Endothelial cell of umbilical vein (primary cell): ENCODE data around the gene THTPA. TPM values are rescaled to one million over a fixed set of nuclear protein-coding genes. Genes with fewer than 3 reads are reported as not detected.

Experiments used
- BruUV-seq: library from RNA; stranded (reverse); fragments of 400-500 nt; replicated peaks from 2 replicates; lab custom pipeline; 2021; lab: Mats Ljungman, UMichigan
- CTCF ChIA-PET: fragments of 300-600, 350-600 bp; sonication (Branson Sonifier 250); formaldehyde crosslinking; loops from one replicate; lab custom pipeline; 2021; ENCODE audit warnings: antibody characterized with exemption, inconsistent platforms; lab: Charles Lee
- POLR2A ChIA-PET: fragments of 300-600, 350-600 bp; sonication (Branson Sonifier 250); formaldehyde crosslinking; loops from one replicate; lab custom pipeline; 2021; ENCODE audit warnings: antibody characterized with exemption, inconsistent platforms; lab: Charles Lee
- DNase-seq: peaks from one replicate; pipeline ENCODE4 v3.0.0-alpha.2; 2011; ENCODE audit warnings: low read depth, low spot score
- FAIRE-seq: peaks from 2 replicates; lab custom pipeline; 2011; peaks lifted over from hg19 to GRCh38; lab: Jason Lieb, UNC
- H2AFZ ChIP-seq: 2 replicates; pipeline ENCODE4 v1.6.0; 2012; ENCODE audit warnings: low read depth, low read length, control low read depth, inconsistent platforms
- H3K27ac ChIP-seq: 2 replicates; pipeline ENCODE4 v1.5.1; 2011; ENCODE audit warnings: low read depth, mild to moderate bottlenecking, control low read depth, low read length, moderate library complexity; ENCODE audit not compliant: insufficient read depth
- H3K27me3 ChIP-seq, 2 experiments: 2 replicates each; pipeline versions ENCODE4 v1.6.0 to v1.6.1; 2011; ENCODE audit warnings: low read length in 2 of 2, mixed read lengths in 1 of 2; ENCODE audit not compliant: control insufficient read depth in 2 of 2, insufficient read depth in 2 of 2
- H3K36me3 ChIP-seq, 2 experiments: 2 replicates in 1 of 2; 3 replicates in 1 of 2; pipeline ENCODE4 v1.5.1; 2011; ENCODE audit warnings: low read length in 2 of 2, mild to moderate bottlenecking in 1 of 2, moderate library complexity in 1 of 2; ENCODE audit not compliant: control insufficient read depth in 2 of 2, insufficient read depth in 2 of 2; ENCODE audit errors: extremely low read depth in 1 of 2
- H3K4me1 ChIP-seq: 3 replicates; pipeline ENCODE4 v1.5.1; 2011; ENCODE audit warnings: mild to moderate bottlenecking, low read length; ENCODE audit not compliant: control insufficient read depth, insufficient read depth; ENCODE audit errors: extremely low read depth
- H3K4me2 ChIP-seq: 2 replicates; pipeline ENCODE4 v1.6.1; 2011; ENCODE audit warnings: low read length, control low read depth, mixed read lengths; ENCODE audit not compliant: insufficient read depth
- H3K4me3 ChIP-seq, 3 experiments: fragments of 200-600 bp in 1 of 3; sonication (generic), shearing (Covaris generic) in 1 of 3; replicated peaks in 1 of 3; 2 replicates each; pipeline ENCODE4 v1.5.1; 2011 to 2016; ENCODE audit warnings: control low read depth in 3 of 3, low read length in 3 of 3, mild to moderate bottlenecking in 2 of 3, inconsistent platforms in 1 of 3, low read depth in 1 of 3, moderate library complexity in 1 of 3; ENCODE audit not compliant: insufficient read depth in 1 of 3
- H3K79me2 ChIP-seq: 2 replicates; pipeline ENCODE4 v1.6.0; 2012; ENCODE audit warnings: low read length, inconsistent platforms; ENCODE audit not compliant: control insufficient read depth, insufficient read depth
- H3K9ac ChIP-seq: replicated peaks from 2 replicates; pipeline ENCODE3; 2011; ENCODE audit warnings: low read length, control low read depth; ENCODE audit not compliant: insufficient read depth; ENCODE audit errors: extremely low read depth
- H3K9me1 ChIP-seq: replicated peaks from 3 replicates; pipeline ENCODE4 v1.6.0; 2011; ENCODE audit warnings: mild to moderate bottlenecking, low read length; ENCODE audit not compliant: control insufficient read depth, insufficient read depth; ENCODE audit errors: extremely low read depth
- H3K9me3 ChIP-seq: replicated peaks from 2 replicates; pipeline ENCODE4 v1.5.1; 2012; ENCODE audit warnings: low read length, inconsistent platforms; ENCODE audit not compliant: control insufficient read depth, insufficient read depth
- H4K20me1 ChIP-seq: replicated peaks from 2 replicates; pipeline ENCODE3; 2011; ENCODE audit warnings: mild to moderate bottlenecking, low read length; ENCODE audit not compliant: control insufficient read depth, insufficient read depth; ENCODE audit errors: extremely low read depth
- CTCF ChIP-seq, 2 donors: IDR thresholded peaks; 1 replicate in 1 of 2; 2 replicates in 1 of 2; pipeline ENCODE4 v1.5.1; 2011; ENCODE audit warnings: low read length in 2 of 2, mild to moderate bottlenecking in 2 of 2, moderate library complexity in 2 of 2, control low read depth in 1 of 2, inconsistent platforms in 1 of 2, low read depth in 1 of 2; ENCODE audit not compliant: insufficient read depth in 1 of 2; ENCODE audit errors: extremely low read depth in 1 of 2
- EZH2 ChIP-seq: IDR thresholded peaks from 2 replicates; pipeline ENCODE4 v1.6.1; 2012; ENCODE audit warnings: borderline replicate concordance, low read depth, mild to moderate bottlenecking, moderate library complexity, low read length, inconsistent platforms; ENCODE audit not compliant: severe bottlenecking
- FOS ChIP-seq: IDR thresholded peaks from 2 replicates; pipeline ENCODE4 v1.6.1; 2011; ENCODE audit warnings: mild to moderate bottlenecking, low read length, moderate library complexity, borderline replicate concordance; ENCODE audit not compliant: insufficient read depth
- GATA2 ChIP-seq: IDR thresholded peaks from 2 replicates; pipeline ENCODE4 v1.7.0; 2011; ENCODE audit warnings: low read depth, mild to moderate bottlenecking, moderate library complexity, mixed read lengths, low read length; ENCODE audit not compliant: insufficient read length, insufficient read depth
- JUN ChIP-seq: IDR thresholded peaks from 2 replicates; pipeline ENCODE4 v1.6.1; 2011; ENCODE audit warnings: borderline replicate concordance, low read depth; ENCODE audit not compliant: insufficient read length, insufficient read depth
- MAX ChIP-seq: IDR thresholded peaks from 2 replicates; pipeline ENCODE4 v1.6.1; 2011; ENCODE audit not compliant: insufficient read depth, insufficient read length
- MYC ChIP-seq: IDR thresholded peaks from one replicate; pipeline ENCODE4 v1.6.1; 2011; ENCODE audit warnings: mild to moderate bottlenecking, low read depth, low read length
- POLR2A ChIP-seq: IDR thresholded peaks from 2 replicates; pipeline ENCODE4 v1.6.1; 2012; ENCODE audit warnings: low read depth, mild to moderate bottlenecking, control low read depth, low read length
- POLR2AphosphoS5 ChIP-seq: IDR thresholded peaks from 2 replicates; pipeline ENCODE4 v1.6.1; 2012; ENCODE audit warnings: low read depth, mild to moderate bottlenecking, control low read depth, low read length, moderate library complexity; ENCODE audit not compliant: insufficient read depth
- dilution Hi-C: fragments of 300-500 bp; cut with MboI; formaldehyde crosslinking; loops from one replicate; pipeline ENCODE4 v1.15.0; 2019; ENCODE audit warnings: low sequenced_read_pairs; ENCODE audit not compliant: extremely low pct_ligation_motif_present
- intact Hi-C: fragments of 100-400 bp; cut with micrococcal nuclease; formaldehyde crosslinking; loops from one replicate; pipeline ENCODE4 v1.10.0; 2022
- polyA plus RNA-seq, 4 experiments: library from polyadenylated mRNA; depleted of rRNA in 3 of 4; stranded (reverse) in 3 of 4; unstranded in 1 of 4; fragments of >200 nt; gene quantifications; 2 replicates each; pipeline versions ENCODE4 v1.2.1 to v1.2.3, GENCODE V29; 2011 to 2012; ENCODE audit warnings: missing spikeins in 1 of 4
- total RNA-seq: library from RNA; stranded (reverse); gene quantifications from 2 replicates; pipeline ENCODE4 v1.2.3, GENCODE V29; 2021

The THTPA gene
- total and polyA plus RNA-seq, 2 donors (not counting 3 experiments of a cell fraction or from before 2014, with no cell fraction given) = 10.8 to 12.5 TPM

DNA sequence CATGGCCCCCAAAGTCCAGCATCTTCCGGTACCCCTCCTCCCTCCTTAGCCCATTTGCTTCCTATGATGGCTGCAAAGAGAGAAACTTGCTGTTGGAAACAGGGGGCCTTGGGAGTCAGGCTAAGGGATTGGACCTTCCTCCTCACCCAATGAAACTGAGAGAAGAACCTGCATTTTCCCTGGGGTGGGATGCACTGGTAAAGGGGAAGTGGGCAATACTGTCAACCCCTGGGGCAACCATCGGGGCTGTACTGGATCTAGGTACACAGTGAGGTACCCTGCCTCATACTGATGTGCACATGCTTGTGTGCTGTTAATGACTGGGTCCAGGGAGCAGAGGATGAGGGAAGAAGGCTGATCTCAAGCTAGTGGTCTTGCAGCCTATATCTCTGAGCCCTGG lies 33.5 kb downstream of the THTPA start:
- no peak for DNase-seq
- Histone ChIP-seq H3K9me1 (no peaks in the 10 kb centered on the region), H3K4me3 (no peak overlapping the region), H3K4me1 (peaks cover 5% of the 10 kb centered on the region), H3K27me3 (no peaks in the 10 kb centered on the region), H3K9me3 (no peaks in the 10 kb centered on the region), H4K20me1 (no peaks in the 10 kb centered on the region), H3K36me3 (no peaks in the 10 kb centered on the region), H2AFZ (no peak overlapping the region), H3K9ac (no peak overlapping the region), H3K4me2 (no peak overlapping the region), H3K79me2 (no peaks in the 10 kb centered on the region), H3K27ac (no peak overlapping the region)
- FAIRE-seq = no peak
- dilution Hi-C loops (no loop called here), intact Hi-C loops (loop anchor here (1.0 to 2.0 kb wide), 3 partner anchors 43 to 340 kb away; no protein-coding TSS in a partner anchor)
- ChIA-PET CTCF (interaction anchor here (0.8 to 2.8 kb wide), 22 partner anchors 8 to 341 kb away, joined by 3 to 95 read pairs (median 5); partner anchors contain the start of genes DHRS2, JPH4 and ZFHX2), POLR2A (no interaction called here)
- no TSS peak for BruUV-seq
- TF ChIP-seq MAX (no peak), CTCF (IDR thresholded peaks at IDR 0.05; ENCODE audit: extremely low read depth in 1 of 2, insufficient read depth in 1 of 2, low read depth in 1 of 2, low read length in 2 of 2) (no peak), MYC (no peak)

DNA sequence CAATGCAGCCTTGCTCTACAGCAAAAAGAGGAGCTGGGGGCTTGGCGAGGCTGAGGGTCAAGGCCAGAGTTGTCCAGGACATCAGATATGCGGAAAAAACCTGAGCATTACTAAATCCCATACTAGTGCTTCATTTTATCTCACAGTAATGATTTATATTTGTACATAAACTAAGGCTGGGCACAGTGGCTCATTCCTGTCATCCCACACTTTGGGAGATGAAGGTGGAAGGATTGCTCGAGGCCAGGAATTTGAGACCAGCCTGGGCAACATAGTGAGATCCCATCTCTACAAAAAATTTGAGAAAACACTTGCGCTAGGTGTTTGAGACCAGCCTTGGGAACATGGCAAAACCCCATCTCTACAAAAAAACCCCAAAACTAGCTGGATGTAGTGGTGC lies 34.1 kb downstream of the THTPA start:
- dilution Hi-C loops = no loop called here
- no peak overlapping the region for H3K4me2 ChIP-seq
- BruUV-seq = no TSS peak
- no peaks in the 10 kb centered on the region for H3K36me3 ChIP-seq
- no peaks in the 10 kb centered on the region for H3K79me2 ChIP-seq
- no peaks in the 10 kb centered on the region for H3K9me1 ChIP-seq
- TF ChIP-seq MAX (no peak), CTCF (IDR thresholded peaks at IDR 0.05; ENCODE audit: extremely low read depth in 1 of 2, insufficient read depth in 1 of 2, low read depth in 1 of 2, low read length in 2 of 2) (no peak), POLR2A (no peak), JUN (no peak), FOS (no peak), EZH2 (no peak), GATA2 (no peak), MYC (no peak), POLR2AphosphoS5 (no peak)
- no peak overlapping the region for H2AFZ ChIP-seq
- H3K27ac ChIP-seq = no peak overlapping the region
- ChIA-PET CTCF (interaction anchor here (0.8 to 2.8 kb wide), 3 partner anchors 42 to 468 kb away, joined by 3 to 10 read pairs (median 3); no protein-coding TSS in a partner anchor), POLR2A (no interaction called here)
- no peaks in the 10 kb centered on the region for H4K20me1 ChIP-seq
- intact Hi-C loops = no loop called here
- H3K9ac ChIP-seq = no peak overlapping the region
- no peaks in the 10 kb centered on the region for H3K9me3 ChIP-seq
- H3K4me1 ChIP-seq = peaks cover 5% of the 10 kb centered on the region
- H3K27me3 ChIP-seq = no peaks in the 10 kb centered on the region
- no peak overlapping the region for H3K4me3 ChIP-seq
- FAIRE-seq (no peak), DNase-seq (no peak)
